Measurements from ENCODE around the gene ECEL1.

The ECEL1 gene

DNA sequence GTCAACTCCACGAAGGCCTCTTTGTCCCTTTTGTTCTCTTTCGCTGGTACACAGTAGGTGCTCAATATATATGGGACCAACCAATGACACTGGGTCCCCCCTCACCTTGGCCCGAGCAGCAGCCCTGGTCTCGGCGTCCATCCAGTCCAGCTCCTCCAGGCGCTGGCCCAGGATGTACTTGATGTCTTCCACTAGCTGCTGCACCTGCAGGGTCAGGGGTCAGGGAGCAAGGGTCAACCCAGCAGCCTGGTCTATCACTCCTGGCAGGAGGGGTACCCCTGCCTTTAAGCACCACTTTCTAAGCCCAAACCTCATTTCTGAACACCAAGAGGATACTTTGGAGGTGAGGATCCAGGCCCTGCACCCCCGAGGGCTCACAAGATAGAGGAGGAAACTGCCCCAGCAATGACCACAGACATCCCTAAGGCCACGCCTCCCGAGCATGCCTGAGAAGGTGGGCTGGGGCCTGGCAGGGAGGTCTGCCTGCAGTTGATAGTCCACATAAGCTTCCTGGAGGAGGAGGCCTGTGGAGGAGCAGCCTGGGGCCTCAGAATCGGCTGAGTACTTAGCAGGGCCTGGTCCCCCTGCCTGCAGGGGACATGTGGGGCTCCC is 4.2 kb downstream of the ECEL1 start:
- no peak for DNase-seq

DNA sequence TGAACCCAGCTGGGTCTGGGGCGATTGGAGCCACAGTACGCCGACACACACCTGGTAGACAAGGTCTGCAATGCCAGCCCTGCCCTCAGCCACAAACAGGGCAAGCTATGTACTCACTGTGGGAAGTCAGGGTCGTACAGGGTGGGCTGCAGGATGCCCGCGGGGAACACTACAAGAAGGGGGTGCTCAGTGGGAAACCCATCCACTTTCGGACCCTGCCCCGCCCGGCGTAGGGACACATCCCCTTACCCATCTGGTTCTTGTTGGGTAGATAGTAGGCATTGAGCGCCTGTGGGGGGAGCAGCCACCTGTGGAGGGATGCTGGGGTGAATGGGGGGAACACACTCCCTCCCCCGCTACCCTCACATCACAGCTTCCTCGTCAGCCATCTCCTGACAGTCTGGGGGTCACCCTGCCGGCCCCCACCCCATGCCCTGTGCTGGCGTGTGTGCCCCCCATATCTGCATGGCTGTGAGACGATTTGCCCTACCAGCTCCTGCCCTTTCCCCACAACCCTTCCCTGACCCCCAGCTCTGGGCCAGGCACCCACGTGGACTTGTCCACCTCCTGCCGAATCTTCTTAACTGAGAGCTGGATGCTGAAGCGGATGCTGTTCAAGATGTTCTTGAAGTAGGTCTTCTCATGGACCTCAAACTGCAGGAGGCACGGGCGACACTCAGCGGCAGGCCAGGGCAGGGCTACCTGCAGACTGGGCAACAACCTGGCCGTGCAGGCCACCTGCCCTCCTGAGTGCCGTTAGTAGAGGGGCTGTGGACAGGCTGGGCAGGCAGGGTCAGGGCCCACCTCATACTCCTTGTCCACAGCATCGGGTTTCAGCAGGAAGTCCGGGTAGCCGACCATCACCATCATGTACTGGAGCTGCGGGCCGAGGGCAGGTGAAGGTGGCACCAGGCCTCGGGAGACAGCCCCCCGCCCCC is 5.1 kb downstream of the ECEL1 start:
- no peak for DNase-seq

DNA sequence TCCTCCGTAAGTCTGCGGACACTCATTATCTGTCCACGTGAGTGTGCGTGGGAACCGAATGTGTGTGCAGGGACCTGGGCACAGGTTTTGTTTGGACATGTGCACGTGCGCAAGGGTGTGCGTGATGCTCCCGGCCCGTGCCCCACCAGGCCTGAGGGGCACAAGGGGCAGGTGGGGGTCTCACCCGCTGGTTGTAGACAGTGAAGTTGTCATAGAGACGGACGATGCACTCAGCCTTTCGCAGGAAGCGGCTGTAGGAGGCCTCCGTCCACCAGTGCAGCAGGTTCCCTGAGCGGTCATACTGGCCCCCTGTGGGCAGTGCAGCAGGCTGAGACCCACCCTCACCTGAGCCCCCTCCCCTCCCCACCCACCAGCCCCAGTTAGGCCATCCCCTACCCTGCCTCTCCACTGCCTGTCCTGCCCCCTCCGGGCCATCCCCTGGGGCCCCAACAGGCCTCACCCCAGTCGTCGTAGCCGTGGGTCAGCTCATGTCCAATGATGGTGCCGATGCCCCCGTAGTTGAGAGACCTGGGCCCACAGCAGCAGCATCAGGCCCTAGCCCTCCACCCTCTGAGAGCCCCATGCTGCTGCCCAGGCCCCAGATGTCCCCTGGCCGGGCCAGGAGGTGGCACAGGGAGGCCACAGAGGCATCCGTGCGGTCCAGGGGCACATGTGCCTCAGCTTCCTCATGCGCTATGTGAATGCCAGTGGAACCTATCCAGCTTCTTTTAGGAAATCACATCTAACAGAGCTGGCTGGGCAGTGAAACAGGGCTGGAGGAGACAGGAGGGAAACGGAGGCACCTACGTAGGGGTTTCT is 6.1 kb downstream of the ECEL1 start:
- DNase-seq: no peak

DNA sequence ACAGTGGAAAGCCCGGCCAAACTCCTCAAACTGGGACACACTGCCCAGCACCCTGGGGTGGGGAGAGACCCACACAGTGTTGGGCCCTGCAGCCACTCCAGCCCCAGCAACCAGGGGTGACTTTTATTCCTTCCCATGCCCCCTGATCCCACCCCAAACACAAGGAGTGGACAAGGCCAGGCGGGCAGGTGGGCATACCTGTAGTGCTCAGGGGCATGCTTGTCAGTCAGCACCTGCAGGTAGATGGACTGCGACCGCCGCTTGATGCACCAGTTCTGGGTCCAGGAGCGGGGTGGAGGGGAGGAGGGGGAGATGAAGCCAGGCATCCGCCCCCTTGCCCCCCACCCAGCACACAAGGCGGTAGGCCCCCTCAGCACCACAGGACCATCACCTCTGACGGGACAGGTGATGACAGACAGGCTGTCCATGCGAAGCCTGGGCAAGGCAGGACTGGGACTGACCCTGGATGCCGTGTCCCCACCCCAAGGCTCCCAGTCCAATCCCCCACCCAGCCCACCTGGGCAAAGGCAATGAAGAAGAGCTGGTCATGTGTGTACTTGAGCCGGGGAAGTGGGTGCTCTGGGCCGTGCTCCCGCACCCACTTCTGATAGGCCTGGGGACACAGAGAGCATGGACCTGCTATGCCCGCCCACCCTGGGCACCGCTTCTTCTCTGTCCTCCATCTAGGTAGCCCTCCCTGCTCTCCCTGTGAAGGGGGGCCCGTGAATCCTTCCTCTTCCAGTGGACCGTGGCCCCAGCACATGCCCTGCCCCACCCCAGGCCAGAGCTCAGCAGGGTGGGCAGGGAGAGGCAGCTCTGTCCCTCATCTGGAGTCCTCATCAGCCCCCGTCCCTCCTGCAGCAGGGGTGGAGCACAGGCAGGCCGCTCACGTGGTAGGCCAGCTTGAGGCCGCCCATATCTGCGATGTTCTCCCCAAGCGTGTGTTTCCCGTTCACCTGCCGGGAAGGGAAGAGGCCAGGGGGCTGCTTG is 7.1 kb downstream of the ECEL1 start:
- no peak for DNase-seq

DNA sequence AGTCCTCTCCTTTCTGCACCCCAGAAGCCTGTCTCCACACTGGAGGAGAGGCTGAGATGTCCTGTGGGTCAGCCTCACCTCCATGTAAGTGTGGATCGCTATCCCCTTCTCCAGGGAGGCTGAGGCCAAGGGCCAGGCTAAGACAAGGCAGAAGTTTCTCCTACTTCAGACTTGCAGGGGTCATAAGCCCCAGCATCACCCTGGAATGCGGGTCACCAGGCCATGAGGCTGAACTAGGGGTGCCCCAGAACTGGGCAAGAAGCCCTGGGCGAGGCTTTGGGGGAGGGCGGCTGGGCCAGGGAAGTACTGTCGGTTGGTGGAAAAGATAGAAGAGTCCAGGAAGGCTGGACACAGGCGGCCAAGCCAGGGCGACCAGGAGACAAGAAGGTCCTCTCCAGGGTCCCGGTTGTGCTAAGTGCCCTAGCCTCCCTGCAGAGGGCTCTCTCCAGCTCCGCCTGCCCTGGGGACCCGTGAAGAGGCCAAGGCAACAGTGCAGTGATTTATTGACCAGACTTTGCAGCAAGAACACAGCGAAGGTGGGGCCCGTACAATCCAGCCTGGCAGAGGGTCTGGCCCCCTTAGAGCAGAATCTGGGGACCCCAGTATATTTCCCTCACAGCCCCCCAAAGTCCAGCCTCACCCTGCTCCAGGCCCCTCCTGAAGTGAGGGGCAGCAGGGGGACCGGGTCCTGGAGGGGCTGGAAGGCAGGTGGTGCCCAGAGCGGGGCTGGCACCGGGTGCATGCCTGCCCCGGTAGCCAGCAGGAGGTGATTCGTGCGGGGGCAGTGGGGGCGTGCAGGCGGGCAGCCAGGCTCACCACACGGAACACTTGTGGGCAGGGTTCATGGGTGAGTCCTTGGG is 8.1 kb downstream of the ECEL1 start:
- DNase-seq: no peak

DNA sequence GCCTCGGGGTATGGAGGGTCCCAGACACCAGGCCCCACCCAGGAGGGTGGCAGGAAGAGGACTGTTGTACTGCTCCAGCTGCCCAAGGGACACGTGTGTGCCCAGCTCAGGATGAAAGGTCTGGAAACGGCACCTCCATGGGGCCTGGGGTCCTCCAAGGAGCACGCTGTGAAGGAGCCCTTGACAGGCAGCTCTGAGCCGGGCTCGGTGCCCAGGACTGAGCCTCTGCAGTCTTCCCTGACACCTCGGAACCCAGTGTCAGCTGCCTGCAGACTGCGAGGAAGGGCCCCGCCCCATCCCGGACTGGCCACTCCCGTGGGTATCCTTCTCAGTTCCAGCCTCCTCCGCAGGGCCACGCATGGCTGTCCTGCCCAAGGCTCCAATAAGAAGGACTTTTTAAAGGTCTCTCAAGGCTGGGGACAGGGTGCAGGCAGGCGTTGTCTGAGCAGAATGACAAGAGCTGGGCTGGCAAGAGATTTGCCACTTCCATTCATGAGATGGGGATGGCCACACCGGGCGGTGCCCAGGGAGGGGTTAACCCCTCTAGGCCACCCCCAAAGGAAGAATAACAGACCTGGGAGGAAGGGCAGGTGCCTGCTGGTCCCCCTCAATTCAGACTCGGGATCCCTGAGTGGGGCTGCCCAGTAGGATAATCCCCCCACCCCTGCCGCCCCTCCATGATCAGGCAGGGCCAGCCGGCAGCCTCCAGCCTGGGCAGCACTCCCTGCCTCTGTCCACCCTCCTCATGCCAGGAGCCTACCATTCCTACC is 8.9 kb downstream of the ECEL1 start:
- DNase-seq: no peak

DNA sequence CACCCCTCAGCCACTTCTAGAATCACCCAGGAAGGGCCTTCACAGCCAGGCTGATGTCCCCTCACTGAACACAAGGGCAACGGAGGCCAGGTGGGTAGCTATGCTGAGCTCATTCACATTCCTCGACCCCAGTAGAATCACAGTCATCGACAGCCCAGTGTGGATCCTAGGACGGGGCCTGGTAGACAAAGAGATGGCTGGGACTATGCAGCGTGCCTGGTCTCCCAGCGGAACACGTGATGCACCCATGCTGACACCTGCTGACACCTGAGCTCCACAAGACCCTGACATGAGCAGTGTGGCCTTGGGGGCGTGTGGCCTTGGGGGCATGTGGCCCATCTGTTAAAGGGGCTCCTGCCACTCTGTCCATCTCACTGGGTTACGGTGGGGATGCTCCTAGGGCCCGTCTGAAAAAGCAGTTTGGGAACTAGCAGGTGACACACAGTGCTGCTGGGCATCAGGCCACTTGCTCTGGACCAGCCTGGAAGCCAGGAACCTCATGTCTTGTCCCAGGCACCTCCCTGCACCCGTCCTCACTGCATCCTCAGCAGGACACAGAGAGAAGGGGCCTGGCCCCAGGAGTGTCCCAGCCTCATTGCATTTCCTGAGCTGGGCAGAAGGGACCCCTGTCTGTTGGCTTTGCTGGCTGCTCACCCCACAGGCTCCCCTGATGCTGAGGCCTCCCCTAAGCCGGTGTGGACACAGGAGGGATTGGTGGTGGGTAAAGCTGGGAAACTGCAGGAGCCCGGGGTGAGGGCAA is 9.7 kb downstream of the ECEL1 start:
- DNase-seq: no peak

DNA sequence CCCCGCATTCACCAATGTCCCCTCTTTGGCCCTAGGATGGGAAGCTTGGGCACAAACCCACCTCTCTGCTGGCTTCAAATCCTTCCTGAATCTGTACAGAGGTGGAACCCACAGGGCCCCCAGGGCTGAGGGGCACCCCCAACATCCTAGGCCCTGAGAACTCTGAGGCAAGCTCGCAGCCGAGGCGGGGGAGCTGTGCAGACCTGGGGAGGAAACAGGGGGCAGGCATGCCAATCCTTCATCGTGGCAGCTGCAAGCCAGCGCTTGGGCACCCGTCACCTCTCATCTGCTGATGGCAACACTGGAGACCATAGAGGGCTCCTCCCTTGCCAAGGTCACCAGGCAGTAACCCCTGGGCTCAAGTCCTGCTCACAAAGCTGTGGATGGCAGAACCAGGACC is 10.8 kb downstream of the ECEL1 start:
- DNase-seq: no peak

DNA sequence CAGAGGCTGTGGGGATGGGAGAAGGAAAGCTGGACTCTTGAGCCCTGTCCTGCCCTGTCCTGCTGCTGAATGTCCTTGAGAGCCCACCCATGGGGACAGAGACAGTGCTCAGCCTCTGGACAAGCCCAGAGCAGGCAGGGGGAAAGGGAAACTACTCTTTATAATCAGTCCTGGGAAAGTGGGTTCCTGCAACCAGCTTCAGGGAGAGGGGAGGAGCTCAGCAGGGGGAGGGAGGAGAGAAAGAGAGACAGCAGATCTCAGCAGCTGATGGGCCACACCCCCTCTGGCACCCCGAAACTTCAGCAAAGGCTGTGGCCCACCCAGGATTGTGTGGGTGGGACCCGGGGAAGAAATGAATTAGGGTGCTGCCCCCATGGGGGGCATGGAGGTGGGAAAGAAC is 11.6 kb downstream of the ECEL1 start:
- DNase-seq: no peak

DNA sequence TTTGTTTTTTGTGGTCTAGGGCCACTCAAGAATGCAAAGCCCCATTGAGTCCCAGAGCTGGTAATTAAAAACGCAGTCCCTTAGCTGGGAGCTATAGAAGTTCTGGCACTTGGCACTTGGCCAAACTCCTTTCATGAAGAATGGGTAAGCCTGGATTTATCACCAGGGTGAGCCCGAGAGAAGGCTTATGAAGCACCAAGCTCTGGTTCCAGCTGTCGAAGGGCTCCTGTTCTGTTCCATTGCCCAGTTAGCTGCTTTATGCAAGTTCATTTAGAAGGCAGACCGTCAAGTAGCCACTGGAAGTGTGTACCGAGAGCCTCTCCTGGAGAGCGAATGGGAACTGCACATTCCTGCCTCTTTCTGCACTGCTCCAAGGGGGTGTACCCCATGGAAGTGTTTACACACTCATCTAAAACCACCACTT is 14.2 kb downstream of the ECEL1 start:
- DNase-seq: peak; percentile 30

DNA sequence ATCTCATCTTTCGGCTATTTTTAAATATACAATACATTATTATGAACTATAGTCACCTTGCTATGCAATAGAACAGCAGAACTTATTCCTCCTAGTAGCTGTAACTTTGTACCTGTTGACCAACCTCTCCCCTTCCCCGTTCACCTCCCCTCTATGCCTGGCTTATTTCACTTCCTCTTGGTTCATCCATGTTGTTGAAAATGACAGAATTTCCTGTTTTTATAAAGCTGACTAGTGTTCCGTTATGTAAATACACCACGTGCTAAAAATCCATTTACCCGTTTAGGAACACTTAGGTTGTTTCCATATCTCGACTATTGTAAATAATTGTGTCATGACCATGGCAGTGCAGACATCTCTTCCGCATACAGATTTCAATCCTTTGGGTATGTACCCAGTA is 21.4 kb downstream of the ECEL1 start:
- no peak for DNase-seq

DNA sequence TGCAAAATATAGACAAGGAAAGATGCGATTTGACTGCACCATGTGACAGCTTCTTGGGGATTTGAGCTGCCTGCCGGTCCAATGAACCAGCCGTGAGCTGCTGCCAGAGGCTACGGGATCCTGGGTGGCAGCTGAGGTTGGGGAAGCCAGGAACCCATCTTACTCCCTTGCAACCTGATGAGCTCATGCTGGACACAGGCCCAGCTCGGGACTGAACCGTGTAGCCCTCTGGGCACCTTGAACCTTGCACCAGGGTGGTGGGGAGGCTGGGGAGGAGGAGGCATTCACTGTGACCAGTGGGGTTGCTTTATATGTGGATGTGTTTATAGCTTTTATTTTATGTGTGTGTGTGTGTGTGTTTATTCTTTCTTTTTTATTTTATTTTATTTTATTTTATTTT is 22.6 kb downstream of the ECEL1 start:
- no peak for DNase-seq

DNA sequence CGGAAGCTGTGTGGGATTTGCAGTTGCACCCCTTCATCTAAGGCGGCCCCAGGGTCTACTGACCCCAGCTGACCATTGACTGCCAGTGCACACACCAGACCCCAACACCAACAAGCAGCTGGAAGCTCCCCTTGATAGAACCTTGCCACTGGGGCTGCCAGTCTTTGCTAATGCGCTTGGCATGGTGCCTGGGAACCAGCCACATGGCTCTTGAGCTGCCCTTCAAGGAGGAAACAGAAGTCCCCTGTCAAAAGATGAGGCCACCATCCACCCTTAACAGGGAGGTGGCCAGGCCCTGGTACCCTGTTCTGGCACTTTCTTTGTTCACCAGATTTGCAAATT is 23.1 kb downstream of the ECEL1 start:
- DNase-seq: no peak

DNA sequence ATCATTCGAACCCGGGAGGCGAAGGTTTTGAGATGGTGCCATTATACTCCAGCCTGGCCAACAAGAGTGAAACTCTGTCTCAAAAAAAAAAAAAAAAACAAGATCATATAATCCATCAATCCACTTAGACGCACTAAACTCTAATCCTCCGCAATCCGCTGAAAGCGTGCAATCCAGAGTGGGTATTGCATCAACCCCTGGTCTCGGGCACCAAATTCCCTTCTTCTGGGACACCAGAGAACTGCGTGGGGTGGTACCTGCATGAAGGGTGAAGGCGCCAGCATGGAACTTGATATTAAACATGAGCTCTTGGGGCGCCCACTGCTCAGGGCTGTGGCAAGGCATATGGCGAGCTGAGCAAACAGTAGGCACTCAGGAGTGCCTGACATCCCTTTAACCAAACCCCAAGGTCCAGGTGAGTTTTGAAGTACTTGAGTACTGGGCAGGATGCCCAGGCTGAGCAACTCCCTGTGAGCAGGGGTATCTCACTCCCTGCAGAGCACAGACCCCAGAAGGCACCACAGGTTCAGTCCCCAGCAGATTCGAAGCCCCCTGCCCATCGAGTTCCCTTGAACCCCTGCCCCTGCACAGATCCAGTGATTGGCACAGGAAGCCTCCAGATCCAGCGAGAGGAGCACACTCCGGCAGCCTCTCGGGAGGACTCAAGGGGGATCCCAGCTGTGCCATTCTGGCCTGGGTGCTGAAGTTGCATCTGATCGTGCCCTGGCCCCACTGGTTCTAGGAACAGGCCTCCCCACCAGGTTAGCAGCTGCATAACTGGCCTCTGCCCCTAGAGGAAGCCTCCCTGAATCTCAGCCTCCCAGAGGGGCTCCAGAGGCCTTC is 23.7 kb downstream of the ECEL1 start:
- no peak for DNase-seq

DNA sequence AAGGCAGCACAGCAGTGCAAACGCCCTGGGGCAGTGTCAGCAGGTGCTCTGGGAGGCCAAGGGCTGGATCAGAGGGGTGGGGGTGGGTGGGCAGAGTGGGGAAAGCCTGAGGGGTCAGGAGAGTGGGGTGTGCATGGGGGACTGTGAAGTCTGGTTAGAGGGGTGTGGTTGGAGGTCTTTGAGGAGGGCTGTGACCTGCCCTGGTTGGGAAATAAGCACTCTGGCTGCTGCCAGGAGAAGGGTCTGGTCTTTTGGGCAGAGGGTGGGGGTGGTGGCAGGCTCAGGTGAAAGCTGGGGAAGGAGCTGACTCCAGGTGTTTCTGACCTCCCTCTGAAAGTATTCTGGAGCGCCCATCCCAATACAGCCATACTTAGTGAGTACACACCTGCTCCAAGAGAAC is 27.5 kb downstream of the ECEL1 start:
- DNase-seq: no peak

DNA sequence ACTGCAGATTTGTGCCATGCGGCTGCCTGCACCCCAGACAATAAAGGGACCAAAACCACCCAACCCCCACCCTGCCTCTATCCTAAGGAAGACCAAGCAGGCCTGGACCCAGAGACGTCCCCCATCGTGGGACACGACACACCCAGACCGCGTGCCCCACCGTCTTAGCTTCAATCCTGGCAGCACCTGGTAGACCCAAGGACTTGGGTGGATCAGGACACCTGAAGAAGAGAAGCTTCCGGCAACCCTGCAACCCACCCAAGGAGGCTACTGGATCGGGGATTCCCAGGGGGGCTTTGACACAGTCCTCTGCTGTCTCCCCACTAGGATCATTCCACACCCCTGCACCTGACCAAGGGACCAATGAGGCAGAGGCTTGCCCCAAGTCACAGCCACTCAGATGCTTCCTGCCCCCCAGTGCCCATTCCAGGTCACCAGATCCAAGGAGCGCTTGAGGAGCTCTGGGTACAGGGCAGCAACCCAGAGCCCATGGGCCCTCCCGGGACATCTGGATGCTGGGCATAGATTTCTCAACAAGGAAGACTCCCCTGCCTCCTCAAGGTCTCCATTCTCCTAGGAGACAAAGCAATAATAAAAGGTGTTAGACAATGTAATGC is 28.1 kb downstream of the ECEL1 start:
- DNase-seq: no peak

DNA sequence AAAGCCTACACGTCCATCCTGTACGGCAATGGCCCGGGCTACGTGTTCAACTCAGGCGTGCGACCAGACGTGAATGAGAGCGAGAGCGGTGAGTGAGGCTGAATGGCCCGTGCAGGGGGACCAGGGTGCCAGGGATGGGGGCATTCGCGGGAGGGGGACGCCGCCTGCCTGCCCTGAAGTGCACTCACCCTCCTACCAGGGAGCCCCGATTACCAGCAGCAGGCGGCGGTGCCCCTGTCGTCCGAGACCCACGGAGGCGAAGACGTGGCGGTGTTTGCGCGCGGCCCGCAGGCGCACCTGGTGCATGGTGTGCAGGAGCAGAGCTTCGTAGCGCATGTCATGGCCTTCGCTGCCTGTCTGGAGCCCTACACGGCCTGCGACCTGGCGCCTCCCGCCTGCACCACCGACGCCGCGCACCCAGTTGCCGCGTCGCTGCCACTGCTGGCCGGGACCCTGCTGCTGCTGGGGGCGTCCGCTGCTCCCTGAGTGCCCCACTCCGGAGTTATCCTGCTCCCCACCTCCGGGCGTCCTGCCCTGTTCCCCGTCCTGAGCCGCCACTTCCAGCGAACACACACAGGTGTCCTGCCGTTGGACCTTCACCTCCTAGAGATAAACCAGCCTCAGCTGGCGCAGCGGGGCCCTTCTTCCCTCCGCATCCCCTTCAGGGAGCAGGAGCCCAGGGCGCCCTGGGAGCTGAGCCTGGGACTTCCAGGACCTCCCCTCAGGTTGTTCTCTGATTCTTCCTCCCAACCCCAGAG is 28.8 kb downstream of the ECEL1 start:
- no peak for DNase-seq

All from NCI-H1092 treated with DMSO at 0.1 percent for 48 hours (cell line).